GM21528 (cell line): ENCODE data around the gene PAX8.
"Not testable (repeated sequence)": the region's sequence is repeated elsewhere in the genome, so short reads cannot be mapped to it uniquely, and the experiment has no call there.

Experiments
- ATAC-seq: cut with Tn5 transposase; IDR thresholded peaks from one replicate; pipeline ENCODE4 v1.9.1; 2021; ENCODE audit warnings: mild to moderate bottlenecking, moderate library complexity; ENCODE audit not compliant: unreplicated experiment, low FRiP score

The PAX8 gene

DNA sequence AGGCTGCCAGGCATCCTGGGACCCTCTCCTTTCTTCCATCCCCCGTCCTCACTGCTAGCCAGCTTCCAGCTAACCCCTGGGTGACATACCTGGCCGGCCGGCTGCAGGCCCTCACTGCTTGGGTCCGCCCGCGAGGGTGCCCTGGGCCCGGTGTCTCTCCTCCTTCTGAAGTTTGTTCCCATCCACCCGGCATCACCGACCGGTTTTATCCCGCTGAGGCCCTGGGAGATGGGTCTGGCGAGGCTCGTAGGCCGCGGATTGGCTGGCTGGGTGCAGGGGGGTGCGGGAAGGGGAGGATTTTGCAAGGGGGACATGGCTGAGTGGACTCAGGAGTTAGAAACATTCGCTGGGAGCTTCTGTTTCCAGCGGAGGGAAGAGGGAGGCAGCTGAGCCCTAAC lies at the start of gene PAX8:
Gene PAX8, minus strand, starts transcription at position 180 of the 398 bp plus-strand sequence. CDS start 527 bp downstream, outside the sequence.
- ATAC-seq, result no peak

DNA sequence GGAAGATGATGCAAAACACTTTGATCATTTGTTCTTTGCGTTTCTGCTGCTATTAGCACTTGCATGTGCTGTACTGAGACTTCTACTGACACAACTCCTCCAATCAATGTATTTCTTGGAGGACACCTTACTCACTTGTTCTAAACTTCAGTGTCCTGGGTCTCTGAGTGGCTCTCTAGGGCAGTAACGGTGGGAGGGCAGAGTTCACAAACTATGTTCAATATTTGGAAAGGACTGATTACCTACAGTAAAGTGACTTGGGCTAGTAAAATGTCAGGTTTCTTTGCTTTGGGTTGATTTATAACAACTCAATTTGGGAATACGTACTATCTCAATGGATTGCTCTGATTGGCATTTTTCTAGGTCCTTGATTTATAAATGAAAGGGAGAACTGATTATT lies 49.3 kb upstream of the PAX8 start:
- no peak for ATAC-seq

DNA sequence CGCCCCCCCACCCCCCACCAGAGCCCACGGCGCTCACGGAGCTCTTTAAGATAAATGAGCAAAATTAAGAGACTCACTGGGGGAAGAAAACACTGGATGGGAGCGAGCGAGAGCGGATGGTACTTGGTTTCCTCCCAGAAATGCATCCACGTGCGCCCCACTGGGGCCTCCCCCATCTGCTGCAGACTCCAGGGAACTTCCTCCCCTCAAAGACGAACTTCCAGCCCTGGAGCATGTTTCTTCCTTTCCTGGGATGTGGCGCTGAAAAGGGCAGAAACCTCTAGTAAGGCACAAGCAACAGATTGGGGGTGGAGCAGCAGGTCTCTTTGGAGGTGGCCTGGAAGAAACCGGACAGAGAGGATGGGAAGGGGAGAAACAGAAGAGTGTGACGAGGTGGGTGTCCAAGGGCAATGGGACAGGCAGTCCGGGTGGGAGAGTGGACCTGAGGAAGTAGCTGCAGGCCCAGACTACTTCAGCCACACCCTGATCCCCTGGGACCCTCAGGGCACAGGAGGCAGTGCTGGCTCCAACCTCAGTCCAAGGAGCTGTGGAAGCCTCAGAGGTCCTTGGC lies 46.5 kb upstream of the PAX8 start:
- ATAC-seq, result not testable (repeated sequence)

DNA sequence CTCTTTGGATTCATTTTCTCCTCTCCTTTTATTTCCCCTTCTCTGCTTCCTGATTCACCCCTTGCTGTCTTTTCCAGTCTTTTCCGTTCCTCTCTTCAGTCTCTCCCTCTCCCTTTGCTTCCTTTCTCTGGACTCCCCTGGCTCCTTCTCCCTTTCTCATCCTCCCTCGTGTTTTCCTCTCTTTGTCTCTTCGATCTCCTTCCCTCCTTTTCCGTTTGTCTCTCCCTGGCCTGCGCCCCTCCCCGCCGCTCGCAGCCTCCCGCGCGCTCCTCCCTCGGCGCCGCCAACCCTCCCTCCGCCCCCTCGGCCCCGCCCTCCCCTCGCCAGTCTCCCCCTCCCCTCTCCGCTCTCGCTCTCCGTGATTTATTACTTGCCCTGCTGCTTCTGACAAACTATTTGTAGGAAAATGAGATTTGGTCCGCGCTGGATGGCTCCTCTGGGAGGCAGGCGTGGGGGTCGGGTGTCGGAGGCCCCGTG lies 46.0 kb upstream of the PAX8 start:
- ATAC-seq, result no peak

DNA sequence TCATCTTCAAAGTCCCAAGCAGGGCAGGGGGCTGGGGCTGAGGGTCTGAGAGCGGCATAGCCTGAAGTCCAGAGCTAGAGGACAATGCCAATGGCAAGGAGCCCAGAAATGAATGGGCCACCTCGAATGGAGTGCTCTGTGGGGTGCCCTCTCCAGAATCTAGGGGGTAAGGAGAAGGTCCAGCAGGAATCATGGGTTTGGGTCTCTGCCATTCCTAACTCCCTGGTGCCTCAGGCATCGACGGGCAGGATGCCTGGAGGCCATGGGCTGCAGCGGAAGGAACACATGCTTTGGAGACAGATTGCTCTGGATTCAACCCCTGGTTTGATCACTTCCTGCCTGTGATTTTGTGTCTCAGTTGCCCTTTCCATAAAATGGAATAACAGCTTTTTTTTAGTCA lies 44.4 kb upstream of the PAX8 start:
- ATAC-seq, result not testable (repeated sequence)

DNA sequence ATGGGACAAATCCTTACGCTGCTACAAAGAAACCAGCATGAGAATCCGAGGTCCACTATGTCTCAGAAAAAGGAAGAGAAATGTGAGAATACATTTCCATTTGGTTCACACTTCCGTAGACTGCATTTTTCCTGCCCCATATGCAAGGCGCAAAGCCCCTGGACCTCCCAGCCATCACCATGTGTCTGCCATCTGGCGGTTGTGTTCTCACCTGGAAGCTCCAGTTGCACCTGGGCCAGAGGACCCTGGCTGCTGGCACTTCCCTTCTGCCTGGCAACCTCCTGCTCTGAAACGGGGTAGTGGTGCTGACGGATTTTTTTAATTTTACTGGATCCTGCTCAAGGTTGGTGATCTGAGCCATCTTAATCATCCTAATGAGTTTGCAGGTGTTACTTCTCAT lies 41.4 kb upstream of the PAX8 start:
- not testable (repeated sequence) for ATAC-seq

DNA sequence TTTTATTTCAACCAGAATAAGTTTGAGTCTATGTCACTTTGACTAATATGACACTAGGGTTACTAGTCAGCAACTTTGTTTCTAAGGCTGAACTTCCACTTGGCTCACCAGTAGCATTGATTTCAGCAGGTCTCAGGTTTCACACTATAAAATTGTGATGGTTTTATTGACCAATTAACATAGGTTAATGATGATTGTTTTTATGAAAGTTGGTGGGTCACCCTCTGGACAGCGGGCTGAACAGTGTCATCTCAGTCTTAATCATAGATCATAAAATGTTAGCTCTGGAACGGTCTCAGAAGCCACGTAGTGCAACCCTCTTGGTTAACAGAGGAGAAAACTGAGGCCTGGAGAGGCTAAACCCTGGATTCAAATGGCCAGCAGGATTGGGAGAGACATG lies 40.2 kb upstream of the PAX8 start:
- not testable (repeated sequence) for ATAC-seq

DNA sequence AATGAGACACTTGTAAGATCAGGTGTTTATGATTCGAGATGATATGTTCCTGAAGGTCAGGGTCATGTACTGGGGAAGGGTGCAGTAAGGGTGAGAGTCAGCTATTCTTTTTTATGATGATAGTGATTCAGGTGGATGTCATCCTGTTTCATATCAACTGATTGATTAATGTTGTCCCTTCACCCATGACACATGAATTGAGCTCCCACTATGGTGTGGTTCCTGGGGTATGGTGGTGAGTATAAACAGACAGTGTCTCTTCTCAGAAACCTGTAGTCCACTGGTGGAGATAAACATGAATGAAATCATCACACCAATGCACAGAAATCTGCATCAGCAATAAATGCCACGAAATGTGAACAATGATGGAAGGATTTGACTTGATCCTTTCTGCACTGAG lies 37.4 kb upstream of the PAX8 start:
- ATAC-seq, result no peak

DNA sequence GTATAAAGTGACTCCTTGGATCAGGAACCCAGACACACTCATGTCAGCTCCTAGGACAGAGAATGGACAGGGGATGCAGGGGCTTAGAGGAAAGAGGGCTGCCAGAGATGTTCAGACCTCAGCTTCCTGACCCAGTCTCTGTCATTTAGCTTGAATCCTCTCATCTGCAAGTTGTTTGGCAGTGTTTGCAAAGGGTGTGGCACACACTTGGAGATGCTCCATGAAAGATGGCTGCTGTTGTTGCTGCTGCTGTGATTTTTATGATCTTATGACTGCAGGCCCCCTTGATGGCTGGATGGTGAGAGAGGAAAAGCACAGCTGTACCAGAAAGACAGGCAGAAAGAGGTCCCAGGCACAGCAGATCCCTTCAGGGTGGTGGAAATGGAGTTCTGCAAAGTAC lies 35.9 kb upstream of the PAX8 start:
- ATAC-seq, result not testable (repeated sequence)

DNA sequence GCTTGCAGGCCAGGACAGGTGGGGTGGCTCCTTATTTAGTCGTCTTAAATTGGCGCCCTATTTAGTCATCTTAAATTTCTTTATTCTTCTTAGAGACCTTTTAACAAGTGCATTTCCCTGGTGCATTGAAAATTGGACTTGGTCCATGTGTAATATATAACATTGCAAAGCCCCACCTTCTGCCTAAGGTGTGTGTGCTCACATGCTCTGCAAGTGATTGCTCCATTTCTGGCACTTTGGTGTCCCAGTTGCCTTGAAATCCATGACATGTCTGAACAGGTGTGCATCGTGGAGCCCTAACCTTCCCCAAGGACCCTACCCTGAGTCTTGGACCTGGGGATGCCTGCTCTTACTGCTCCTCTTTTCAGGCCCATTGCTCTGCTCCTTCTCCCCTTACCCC lies 35.5 kb upstream of the PAX8 start:
- ATAC-seq, result not testable (repeated sequence)

DNA sequence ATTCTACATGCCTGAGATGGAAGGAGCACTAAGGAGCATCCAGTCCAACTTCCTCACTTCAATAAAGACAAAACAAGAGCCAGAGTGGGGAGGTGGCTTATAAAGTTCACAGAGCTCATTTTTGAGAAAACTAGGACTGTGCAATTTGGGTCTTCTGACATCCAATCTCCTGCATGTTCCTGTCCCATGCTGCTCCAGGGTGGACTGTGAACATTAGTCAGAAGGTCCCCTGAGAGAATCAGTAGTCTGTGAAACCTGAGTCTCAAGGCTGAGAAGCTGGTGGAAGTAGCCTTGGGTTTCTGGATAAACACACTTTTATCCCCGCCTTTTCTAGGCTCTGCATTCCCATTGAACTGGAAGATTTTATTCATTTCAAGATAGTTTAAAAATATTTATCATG lies 33.1 kb upstream of the PAX8 start:
- ATAC-seq, result not testable (repeated sequence)

DNA sequence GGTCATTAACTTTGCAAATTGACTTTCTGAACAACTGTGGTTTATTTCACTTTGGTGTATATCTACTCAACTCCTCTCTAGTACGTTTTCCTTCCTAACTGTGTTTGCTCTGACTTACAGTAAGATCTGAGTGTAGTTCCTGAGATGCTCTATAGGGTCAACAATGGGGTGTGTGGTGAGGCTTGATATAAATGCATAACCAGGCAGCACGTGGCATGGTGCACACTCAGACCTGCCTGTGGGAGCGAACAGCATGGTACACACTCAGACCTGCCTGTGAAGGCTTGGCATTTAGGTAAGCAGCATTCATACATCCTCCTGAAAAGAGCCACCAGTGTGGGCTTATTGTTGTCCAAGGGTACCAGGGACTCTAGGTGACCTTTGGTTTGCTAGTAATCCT lies 32.5 kb upstream of the PAX8 start:
- not testable (repeated sequence) for ATAC-seq

DNA sequence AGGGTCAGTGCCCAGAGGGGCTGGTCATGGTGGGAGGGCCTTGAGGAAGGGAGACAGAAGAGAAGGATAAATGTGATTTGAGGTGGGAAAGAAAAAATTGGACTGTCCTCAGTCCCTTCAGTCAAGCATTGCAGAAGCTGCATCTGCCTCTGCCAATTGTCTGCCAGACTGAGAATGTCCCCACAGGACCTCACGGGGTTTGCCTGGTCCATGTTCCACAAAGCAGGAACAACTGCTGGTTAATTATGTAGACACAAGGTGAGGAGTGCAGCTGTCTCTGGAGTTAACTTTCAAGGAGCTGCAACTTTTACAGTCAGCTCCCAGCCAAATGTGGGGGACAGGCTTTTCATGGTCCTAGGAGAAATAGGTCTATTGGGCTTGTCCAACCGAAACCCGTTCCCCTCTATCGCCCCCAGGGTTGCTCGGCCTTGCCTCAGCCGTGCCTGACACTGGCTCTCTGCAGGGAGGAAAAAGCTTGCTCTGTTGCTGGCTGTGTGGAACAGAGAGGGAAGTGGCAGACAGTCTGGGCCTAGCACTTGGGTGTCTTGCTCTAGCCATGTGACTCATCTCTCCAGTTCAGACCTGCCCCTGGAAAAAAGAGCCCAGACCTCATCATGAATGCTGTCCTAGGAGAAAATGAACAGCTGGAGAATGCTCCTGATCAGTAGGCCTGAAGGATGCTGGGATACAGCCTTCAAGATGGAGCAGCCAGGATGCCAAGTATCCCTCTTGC lies 31.1 kb upstream of the PAX8 start:
- ATAC-seq, result no peak

DNA sequence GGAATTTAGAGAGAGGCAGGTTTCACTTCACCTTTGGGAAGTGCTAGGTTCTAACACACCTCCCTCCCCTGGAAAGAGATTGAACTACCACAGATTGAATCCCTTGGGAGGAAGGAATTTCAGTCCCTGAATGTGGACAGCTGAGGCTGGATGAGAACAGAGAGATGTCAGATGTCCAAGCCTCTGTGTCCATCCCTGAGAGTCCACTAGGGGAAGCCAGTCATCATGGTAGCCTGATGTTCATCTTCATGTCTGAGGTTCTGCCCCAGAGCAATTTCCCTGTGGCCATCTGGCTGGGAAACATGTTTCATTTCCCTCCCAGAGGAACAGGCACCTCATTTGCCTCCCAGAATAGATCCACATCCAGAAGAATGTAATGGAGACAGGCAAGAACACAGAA lies 30.1 kb upstream of the PAX8 start:
- ATAC-seq, result not testable (repeated sequence)

DNA sequence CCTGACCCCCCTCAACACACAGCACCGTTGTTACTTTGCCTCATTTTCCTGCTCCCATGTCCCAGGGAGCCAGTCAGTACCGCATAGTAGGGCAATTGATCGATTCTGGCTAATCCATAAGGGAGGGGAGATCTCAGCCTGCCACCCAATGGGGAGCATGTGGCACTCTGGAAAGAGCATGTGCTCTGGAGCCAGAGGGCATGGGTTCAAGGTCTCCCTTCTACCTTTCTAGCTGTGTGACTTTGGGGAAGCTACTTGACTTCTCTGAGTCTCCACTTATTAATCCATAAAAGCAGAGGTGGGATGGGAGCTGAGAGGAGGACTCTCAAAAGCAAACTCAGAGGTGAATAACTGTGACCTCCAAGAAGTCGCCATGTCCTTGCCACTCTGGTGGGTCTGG lies 27.5 kb upstream of the PAX8 start:
- not testable (repeated sequence) for ATAC-seq

DNA sequence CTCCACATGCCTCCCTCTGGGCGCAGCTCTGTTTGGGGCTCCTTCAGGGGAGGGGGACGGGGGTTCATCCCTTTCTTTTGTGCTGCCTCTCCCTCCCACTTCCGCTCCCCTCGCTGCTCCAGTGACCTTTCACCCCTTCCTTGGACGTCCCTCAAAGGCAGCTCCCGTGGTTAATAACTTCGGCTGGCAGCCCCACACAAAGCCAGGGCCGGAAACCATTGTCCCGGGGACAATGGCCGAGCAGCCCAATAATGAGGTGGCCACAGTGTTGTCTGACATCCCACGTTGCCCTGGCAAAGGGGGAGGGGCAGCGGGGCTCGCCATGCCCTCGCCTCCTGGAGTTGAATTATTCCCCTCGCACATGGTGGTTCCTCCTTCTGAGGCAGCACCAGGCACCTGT lies 27.0 kb upstream of the PAX8 start:
- ATAC-seq, result not testable (repeated sequence)

DNA sequence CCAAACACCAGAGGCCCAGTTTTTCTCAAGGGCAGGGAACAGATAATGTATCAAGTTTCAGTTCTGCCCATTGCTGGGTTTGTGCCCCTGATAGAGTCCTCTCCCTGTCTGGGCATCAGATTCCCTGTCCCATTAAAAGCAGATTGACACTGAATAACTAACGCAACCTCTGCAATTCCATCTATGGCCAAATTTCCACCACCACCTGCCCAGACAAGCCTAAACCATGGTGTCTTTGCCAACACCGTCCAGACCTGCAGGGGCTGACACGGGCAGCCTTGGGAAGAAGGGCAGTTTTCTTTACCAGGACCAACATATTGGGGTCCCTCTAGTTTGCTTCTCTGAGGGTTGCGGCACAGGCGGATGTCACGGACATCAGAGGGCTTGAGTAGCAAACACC lies 26.4 kb upstream of the PAX8 start:
- no peak for ATAC-seq

DNA sequence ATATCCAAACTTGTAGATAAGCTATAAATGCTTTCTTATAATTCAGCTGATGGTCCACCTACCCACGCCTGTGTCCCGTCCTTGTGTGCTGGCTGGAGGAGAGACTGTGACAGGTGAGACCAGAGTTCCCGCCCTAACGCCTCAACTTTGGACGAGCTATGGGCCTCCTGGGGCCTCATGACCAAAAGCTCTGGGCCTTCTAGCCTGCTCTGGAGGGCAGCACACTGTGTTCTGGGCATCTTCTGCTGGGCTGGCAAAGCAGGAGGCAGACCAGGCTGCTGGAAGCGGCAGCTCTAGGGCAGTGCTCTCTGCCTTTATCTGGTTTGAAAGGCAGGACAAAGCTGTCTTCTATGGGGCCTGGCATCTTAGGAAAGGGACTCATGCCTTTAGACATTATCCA lies 26.0 kb upstream of the PAX8 start:
- no peak for ATAC-seq

DNA sequence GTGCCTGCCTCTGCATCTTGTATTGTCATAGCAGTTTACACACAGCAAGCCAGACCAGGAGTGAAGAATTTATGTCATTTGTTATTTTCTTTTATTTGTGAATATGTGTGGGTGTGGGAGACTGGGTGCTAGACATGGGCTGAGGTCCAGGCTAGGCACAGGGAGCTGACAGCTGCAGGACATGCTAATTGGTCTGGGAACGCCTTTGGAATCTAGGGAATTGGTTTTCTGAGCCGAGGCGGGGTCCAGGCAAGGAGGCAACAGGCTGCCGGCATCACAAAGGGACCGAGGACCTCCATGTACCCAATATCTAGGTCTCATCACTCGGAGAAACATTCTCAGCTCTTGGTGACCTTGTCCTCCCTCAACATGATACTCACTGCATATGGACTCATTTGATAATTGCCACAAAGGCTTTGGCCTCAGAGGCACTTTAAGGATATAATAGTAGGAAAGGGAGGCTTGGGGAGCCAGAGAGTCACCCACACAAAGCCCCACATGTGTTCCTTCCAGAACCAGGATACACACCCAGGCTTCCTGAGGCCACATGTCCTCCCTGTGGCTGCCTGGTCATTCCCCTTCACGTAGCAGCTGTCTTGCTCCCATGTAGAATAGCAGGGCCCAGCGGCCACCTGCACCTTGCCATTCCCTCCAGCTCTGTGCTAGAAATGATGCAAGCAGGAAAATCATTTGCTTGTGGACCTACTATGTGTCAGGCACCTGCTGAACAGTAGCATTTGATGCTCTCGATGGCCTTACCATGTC lies 23.7 kb upstream of the PAX8 start:
- ATAC-seq, result not testable (repeated sequence)

DNA sequence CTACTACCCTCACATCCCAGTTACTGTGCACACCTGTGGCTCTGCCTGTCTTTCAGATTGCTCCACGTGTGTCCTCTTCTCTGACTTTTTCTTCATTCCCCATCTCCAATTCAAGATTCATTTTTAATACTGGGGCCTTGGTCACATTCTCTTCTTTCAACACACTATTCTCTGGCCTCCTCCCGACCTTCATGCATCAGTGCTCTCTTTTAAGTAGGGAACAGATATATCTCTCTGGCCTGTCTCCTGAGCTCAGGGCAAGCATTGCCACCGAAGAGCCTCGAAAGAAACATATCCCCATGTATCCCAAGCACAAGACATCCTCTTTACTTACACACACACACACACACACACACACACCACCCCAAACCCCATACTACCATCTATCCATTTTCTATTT lies 21.6 kb upstream of the PAX8 start:
- ATAC-seq, result no peak

DNA sequence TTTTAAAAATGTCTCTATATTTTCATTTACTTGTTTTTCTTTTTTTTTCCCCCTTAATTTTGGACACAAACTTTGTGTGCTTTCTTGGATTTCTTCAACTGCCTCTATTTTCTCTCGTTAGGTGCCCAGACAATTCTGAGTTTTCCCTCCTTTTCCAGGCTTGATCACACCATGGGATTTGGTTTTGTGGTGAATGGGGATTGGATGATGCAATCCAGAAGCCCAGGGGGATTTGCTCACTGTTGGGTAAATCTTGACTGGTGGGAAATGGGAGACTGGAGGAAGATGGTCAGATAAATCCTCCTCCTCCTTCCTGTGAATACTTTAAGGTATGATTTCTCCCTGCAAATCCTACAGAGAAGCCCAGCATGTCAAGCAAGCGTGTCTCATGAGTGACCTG lies 19.5 kb upstream of the PAX8 start:
- ATAC-seq, result no peak
